ENCODE measurements around the gene LYRM4.

DNA sequence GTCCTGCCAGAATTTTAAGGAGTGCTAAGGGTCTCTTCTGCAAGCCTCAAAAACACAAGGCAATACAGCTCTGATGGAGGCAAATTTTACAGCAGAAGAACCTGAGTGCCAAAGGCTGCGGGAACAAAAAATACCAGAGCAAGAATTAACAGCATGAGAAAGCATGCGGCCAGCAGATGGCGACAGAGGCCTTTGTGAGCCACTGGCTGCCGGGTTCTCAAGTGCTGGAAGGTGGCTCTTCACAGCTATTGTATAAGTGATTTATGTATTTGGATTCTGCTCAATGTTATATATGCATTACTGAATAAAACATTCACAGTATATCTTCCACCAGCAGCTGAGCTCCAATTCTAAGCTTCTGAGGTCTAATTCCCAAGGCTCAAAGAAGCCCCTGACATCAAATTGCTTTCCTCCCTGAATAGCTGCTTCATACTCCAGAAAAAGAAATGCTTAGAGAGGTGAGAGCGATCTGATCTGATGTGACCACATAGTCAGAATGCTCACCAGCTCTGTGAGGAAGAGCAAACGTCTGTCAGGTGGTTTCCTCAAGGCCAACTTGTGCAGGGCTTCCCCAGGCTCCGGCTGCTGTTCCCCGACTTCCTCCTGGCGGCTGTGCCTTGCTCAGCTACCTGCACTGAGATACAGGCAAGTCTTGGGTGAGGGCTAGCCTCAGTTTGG, 117.0 kb downstream of the LYRM4 start:
- TF ChIP-seq, protein P1, sequence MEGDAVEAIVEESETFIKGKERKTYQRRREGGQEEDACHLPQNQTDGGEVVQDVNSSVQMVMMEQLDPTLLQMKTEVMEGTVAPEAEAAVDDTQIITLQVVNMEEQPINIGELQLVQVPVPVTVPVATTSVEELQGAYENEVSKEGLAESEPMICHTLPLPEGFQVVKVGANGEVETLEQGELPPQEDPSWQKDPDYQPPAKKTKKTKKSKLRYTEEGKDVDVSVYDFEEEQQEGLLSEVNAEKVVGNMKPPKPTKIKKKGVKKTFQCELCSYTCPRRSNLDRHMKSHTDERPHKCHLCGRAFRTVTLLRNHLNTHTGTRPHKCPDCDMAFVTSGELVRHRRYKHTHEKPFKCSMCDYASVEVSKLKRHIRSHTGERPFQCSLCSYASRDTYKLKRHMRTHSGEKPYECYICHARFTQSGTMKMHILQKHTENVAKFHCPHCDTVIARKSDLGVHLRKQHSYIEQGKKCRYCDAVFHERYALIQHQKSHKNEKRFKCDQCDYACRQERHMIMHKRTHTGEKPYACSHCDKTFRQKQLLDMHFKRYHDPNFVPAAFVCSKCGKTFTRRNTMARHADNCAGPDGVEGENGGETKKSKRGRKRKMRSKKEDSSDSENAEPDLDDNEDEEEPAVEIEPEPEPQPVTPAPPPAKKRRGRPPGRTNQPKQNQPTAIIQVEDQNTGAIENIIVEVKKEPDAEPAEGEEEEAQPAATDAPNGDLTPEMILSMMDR (IDR thresholded peaks at IDR 0.05; ENCODE audit: poor library complexity, severe bottlenecking), result peak; percentile 97
- no peak for TF ChIP-seq TAF1 (IDR thresholded peaks at IDR 0.05; ENCODE audit: low read depth)
- TF ChIP-seq POLR2AphosphoS5 (IDR thresholded peaks at IDR 0.05), result no peak
- TF ChIP-seq SMC3 (conservative IDR thresholded peaks at IDR 0.05; ENCODE audit: poor library complexity), result peak; percentile 99
- no peak for TF ChIP-seq MXI1 (conservative IDR thresholded peaks at IDR 0.05; ENCODE audit: poor library complexity, severe bottlenecking)
- no peak for TF ChIP-seq EP300 (conservative IDR thresholded peaks at IDR 0.05; ENCODE audit: poor library complexity, severe bottlenecking)

All from neural cell (in vitro differentiated cells).